HL-60 (cell line): Measurements from ENCODE around the gene FAM83E.

ENCODE experiments used
- DNase-seq, 2 experiments: peaks; one replicate each; pipeline ENCODE4 v3.0.0-alpha.2; 2010 to 2020; ENCODE audit warnings: low read depth in 1 of 2, low spot score in 1 of 2
- H3K27ac ChIP-seq: fragments of 250-450 bp; sonication (Bioruptor Pico); replicated peaks from 2 replicates; pipeline ENCODE4 v1.5.1; 2020; ENCODE audit warnings: mild to moderate bottlenecking, moderate library complexity
- H3K27me3 ChIP-seq: fragments of 250-450 bp; sonication (Bioruptor Pico); 2 replicates; pipeline ENCODE4 v1.5.1; 2021; ENCODE audit warnings: mild to moderate bottlenecking, moderate library complexity; ENCODE audit not compliant: insufficient read depth, poor library complexity, severe bottlenecking
- H3K4me3 ChIP-seq: replicated peaks from 2 replicates; pipeline ENCODE4 v1.5.1; 2011; ENCODE audit warnings: mild to moderate bottlenecking, control low read depth, low read length; ENCODE audit not compliant: insufficient read depth
- GABPA ChIP-seq: IDR thresholded peaks from 2 replicates; pipeline ENCODE4 v1.6.1; 2012; ENCODE audit warnings: low read depth
- POLR2AphosphoS5 ChIP-seq: IDR thresholded peaks from 2 replicates; pipeline ENCODE4 v1.6.1; 2012; ENCODE audit warnings: low read depth
- SPI1 ChIP-seq: IDR thresholded peaks from 2 replicates; pipeline ENCODE4 v1.6.1; 2012; ENCODE audit warnings: low read depth, mild to moderate bottlenecking, borderline replicate concordance
- TF ChIP-seq, protein P1 (sequence below): IDR thresholded peaks from 2 replicates; pipeline ENCODE4 v1.6.1; 2012; ENCODE audit warnings: low read depth; ENCODE audit not compliant: insufficient replicate concordance
- TF ChIP-seq, protein P2 (sequence below): IDR thresholded peaks from one replicate; pipeline ENCODE4 v1.5.1; 2011; ENCODE audit warnings: low read length, control low read depth, inconsistent platforms; ENCODE audit not compliant: insufficient read depth

The FAM83E gene

DNA sequence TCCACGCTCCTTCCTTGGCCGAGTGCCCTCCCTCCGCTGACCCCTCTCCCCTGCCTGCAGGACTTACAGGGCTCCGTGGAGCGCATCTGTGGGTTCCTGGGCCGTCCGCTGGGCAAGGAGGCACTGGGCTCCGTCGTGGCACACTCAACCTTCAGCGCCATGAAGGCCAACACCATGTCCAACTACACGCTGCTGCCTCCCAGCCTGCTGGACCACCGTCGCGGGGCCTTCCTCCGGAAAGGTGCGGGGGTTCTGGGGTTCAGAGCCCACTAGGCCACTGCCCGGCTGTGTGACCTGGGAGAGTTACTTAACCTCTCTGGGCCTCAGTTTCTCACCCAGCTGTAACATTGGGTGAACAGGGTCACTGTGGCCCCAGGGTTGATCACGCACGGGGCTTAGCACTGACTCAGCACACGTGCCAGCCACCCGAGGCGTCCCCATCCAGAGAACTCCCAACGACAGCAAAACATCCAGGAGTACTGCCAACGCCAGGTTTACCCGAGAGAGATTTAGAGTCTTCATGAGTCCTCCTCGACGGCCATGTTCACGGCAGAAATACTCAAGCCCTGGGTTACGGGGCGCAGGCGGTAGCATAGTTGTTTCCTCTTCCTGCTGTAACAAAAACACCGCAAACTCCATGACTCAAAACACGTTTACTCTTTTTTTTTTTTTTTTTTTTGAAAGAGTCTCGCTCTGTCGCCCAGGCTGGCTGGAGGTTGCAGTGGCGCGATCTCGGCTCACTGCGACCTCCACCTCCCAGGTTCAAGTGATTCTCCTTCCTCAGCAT lies 18.0 kb downstream of the FAM83E start:
- Histone ChIP-seq H3K4me3 (peak overlapping the region; percentile 17), H3K27ac (no peak overlapping the region), H3K27me3 (no peaks in the 10 kb centered on the region)
- TF ChIP-seq, protein P1, sequence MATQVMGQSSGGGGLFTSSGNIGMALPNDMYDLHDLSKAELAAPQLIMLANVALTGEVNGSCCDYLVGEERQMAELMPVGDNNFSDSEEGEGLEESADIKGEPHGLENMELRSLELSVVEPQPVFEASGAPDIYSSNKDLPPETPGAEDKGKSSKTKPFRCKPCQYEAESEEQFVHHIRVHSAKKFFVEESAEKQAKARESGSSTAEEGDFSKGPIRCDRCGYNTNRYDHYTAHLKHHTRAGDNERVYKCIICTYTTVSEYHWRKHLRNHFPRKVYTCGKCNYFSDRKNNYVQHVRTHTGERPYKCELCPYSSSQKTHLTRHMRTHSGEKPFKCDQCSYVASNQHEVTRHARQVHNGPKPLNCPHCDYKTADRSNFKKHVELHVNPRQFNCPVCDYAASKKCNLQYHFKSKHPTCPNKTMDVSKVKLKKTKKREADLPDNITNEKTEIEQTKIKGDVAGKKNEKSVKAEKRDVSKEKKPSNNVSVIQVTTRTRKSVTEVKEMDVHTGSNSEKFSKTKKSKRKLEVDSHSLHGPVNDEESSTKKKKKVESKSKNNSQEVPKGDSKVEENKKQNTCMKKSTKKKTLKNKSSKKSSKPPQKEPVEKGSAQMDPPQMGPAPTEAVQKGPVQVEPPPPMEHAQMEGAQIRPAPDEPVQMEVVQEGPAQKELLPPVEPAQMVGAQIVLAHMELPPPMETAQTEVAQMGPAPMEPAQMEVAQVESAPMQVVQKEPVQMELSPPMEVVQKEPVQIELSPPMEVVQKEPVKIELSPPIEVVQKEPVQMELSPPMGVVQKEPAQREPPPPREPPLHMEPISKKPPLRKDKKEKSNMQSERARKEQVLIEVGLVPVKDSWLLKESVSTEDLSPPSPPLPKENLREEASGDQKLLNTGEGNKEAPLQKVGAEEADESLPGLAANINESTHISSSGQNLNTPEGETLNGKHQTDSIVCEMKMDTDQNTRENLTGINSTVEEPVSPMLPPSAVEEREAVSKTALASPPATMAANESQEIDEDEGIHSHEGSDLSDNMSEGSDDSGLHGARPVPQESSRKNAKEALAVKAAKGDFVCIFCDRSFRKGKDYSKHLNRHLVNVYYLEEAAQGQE, result no peak
- TF ChIP-seq GABPA (no peak), POLR2AphosphoS5 (no peak), SPI1 (no peak)
- TF ChIP-seq, protein P2, sequence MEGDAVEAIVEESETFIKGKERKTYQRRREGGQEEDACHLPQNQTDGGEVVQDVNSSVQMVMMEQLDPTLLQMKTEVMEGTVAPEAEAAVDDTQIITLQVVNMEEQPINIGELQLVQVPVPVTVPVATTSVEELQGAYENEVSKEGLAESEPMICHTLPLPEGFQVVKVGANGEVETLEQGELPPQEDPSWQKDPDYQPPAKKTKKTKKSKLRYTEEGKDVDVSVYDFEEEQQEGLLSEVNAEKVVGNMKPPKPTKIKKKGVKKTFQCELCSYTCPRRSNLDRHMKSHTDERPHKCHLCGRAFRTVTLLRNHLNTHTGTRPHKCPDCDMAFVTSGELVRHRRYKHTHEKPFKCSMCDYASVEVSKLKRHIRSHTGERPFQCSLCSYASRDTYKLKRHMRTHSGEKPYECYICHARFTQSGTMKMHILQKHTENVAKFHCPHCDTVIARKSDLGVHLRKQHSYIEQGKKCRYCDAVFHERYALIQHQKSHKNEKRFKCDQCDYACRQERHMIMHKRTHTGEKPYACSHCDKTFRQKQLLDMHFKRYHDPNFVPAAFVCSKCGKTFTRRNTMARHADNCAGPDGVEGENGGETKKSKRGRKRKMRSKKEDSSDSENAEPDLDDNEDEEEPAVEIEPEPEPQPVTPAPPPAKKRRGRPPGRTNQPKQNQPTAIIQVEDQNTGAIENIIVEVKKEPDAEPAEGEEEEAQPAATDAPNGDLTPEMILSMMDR, result no peak
- DNase-seq, result no peak

DNA sequence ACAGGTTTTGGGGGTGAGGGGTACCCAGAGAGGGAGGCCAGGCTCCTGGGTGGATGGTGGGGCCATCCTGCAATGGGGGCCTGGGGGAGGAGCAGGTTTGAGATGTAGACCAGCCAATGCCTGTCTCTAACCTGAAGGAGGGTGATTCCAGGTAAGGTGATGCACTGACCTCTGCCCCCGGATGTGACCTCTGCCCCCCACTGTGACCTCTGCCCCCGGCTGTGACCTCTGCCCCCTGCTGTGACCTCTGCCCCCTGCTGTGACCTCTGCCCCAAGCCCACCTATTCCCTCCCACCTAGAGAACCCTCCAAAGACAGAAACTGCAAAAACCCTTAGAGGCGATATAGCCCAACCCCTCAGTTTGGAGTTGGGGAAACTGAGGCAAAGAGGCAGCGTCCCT lies 18.6 kb downstream of the FAM83E start:
- Histone ChIP-seq H3K27me3 (no peaks in the 10 kb centered on the region), H3K4me3 (no peak overlapping the region), H3K27ac (no peak overlapping the region)
- TF ChIP-seq GABPA (no peak), SPI1 (no peak), POLR2AphosphoS5 (no peak)
- TF ChIP-seq, protein P1, result no peak
- TF ChIP-seq, protein P2, result no peak
- DNase-seq, result no peak

DNA sequence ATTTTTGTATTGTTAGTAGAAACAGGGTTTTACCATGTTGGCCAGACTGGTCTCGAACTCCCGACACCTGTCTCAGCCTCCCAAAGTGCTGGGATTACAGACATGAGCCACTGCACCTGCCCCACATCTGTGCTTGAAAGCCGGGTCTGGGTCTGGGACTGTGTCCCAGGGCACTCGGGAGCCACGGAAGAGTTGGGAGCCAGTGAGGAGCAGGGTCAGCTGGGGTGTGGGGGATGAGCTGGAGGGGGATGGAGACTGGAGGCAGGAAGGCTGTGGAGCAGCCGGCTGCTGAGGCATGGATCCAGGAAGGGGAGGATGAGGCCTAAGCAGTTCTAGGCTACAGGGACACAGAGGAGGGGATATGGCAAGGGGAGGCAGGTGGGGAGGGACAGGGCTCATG lies 19.0 kb downstream of the FAM83E start:
- DNase-seq, result no peak
- Histone ChIP-seq H3K27ac (no peak overlapping the region), H3K4me3 (no peak overlapping the region), H3K27me3 (no peaks in the 10 kb centered on the region)
- TF ChIP-seq GABPA, result no peak
- no peak for TF ChIP-seq SPI1
- no peak for TF ChIP-seq POLR2AphosphoS5
- TF ChIP-seq, protein P1, result no peak
- TF ChIP-seq, protein P2, result no peak
